GM23248 (cell line): ENCODE measurements around the gene NFX1.

Source experiments
- EZH2 ChIP-seq: fragments of 200-600 bp; sonication (generic); IDR thresholded peaks from 2 replicates; pipeline ENCODE4 v1.6.1; 2018; ENCODE audit warnings: antibody characterized with exemption, mild to moderate bottlenecking; ENCODE audit not compliant: insufficient read depth, poor library complexity, severe bottlenecking
- EZH2phosphoT487 ChIP-seq: fragments of 200-600 bp; sonication (generic); IDR thresholded peaks from 2 replicates; pipeline ENCODE4 v1.6.1; 2018; ENCODE audit warnings: antibody characterized with exemption, moderate library complexity, mild to moderate bottlenecking, low read depth; ENCODE audit not compliant: insufficient read depth

DNA sequence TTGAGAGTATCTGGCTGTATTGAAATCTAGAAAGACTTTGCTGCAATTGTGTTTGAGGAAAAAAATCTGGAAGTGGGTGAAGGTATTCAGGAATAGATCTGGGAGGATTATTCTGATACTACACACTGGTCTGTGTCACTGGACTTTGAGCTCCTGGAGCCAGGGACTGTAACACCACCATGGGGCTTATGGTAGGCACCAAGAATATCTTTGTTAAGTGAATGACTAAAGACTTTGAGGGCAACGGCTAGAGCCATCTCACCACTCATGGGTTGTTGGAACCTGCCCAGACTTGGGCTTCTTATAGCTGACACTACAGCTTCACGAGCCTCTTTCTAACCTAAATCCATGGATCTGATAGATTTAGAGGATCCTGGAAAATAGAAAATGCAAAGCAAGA lies 10.2 kb downstream of the NFX1 start:
- no peak for TF ChIP-seq EZH2phosphoT487
- no peak for TF ChIP-seq EZH2
